PC-3 (cell line): ENCODE measurements around the gene SH3PXD2A. TPM values are rescaled to one million over a fixed set of nuclear protein-coding genes. Genes with fewer than 3 reads are reported as not detected.

ENCODE experiments used
- ATAC-seq: fragments of 200-7000 bp; cut with Tn5 transposase; 2 replicates; pipeline ENCODE4 v1.9.1; 2020; ENCODE audit warnings: mild to moderate bottlenecking, moderate library complexity
- BruUV-seq: library from RNA; stranded (reverse); fragments of 400-500 nt; replicated peaks from 2 replicates; lab custom pipeline; 2021; lab: Mats Ljungman, UMichigan
- CTCF ChIA-PET: fragments of 300-600 bp; sonication (Branson Sonifier 250); formaldehyde crosslinking; loops from one replicate; lab custom pipeline; 2022; ENCODE audit warnings: antibody characterized with exemption; lab: Charles Lee
- POLR2A ChIA-PET: fragments of 300-600 bp; sonication (Branson Sonifier 250); formaldehyde crosslinking; loops from one replicate; lab custom pipeline; 2022; ENCODE audit warnings: antibody characterized with exemption; ENCODE audit not compliant: unreplicated experiment; lab: Charles Lee
- DNase-seq: peaks from one replicate; pipeline ENCODE4 v3.0.0-alpha.2; 2015
- H2AFZ ChIP-seq: fragments of 300-600 bp; sonication (generic); 2 replicates; pipeline ENCODE4 v1.6.0; 2016; ENCODE audit warnings: antibody characterized with exemption, low read length
- H3F3A ChIP-seq: fragments of 300-600 bp; sonication (generic); one replicate; pipeline ENCODE4 v1.6.0; 2017; ENCODE audit warnings: antibody characterized with exemption, low read length, control low read depth, mild to moderate bottlenecking; ENCODE audit not compliant: unreplicated experiment
- H3K27ac ChIP-seq: fragments of 300-600 bp; sonication (generic); 2 replicates; pipeline ENCODE4 v1.5.1; 2016; ENCODE audit warnings: mild to moderate bottlenecking, low read length
- H3K27me3 ChIP-seq: fragments of 300-600 bp; sonication (generic); 2 replicates; pipeline ENCODE4 v1.6.1; 2016; ENCODE audit warnings: low read length, mixed read lengths
- H3K36me3 ChIP-seq: fragments of 300-600 bp; sonication (generic); 2 replicates; pipeline ENCODE4 v1.6.1; 2016; ENCODE audit warnings: low read depth, mixed run types, low read length, mixed read lengths
- H3K4me1 ChIP-seq: fragments of 300-600 bp; sonication (generic); 2 replicates; pipeline ENCODE4 v1.5.1; 2016; ENCODE audit warnings: low read length; ENCODE audit not compliant: insufficient read depth
- H3K4me2 ChIP-seq: fragments of 300-600 bp; sonication (generic); 2 replicates; pipeline ENCODE4 v1.6.0; 2016; ENCODE audit warnings: low read length
- H3K4me3 ChIP-seq: fragments of 300-600 bp; sonication (generic); 2 replicates; pipeline ENCODE4 v1.5.1; 2016; ENCODE audit warnings: mild to moderate bottlenecking, low read length, mixed read lengths
- H3K79me2 ChIP-seq: fragments of 300-600 bp; sonication (generic); 2 replicates; pipeline ENCODE4 v1.6.1; 2017; ENCODE audit warnings: low read length, mixed read lengths
- H3K9ac ChIP-seq: fragments of 300-600 bp; sonication (generic); 2 replicates; pipeline ENCODE4 v1.6.0; 2016; ENCODE audit warnings: mild to moderate bottlenecking, low read length
- H3K9me2 ChIP-seq: fragments of 300-600 bp; sonication (generic); replicated peaks from 2 replicates; pipeline ENCODE4 v1.6.1; 2016; ENCODE audit warnings: mixed run types, low read length, mixed read lengths
- H3K9me3 ChIP-seq: fragments of 300-600 bp; sonication (generic); 2 replicates; pipeline ENCODE4 v1.6.1; 2016; ENCODE audit warnings: low read length, mixed read lengths
- H4K20me1 ChIP-seq: fragments of 300-600 bp; sonication (generic); 2 replicates; pipeline ENCODE4 v1.6.1; 2016; ENCODE audit warnings: low read length, mixed read lengths
- CTCF ChIP-seq: fragments of 300-600 bp; sonication (generic); conservative IDR thresholded peaks from 2 replicates; pipeline ENCODE4 v1.5.1; 2017; ENCODE audit warnings: antibody characterized with exemption, low read depth, mild to moderate bottlenecking, low read length
- EZH2 ChIP-seq: fragments of 300-600 bp; sonication (generic); IDR thresholded peaks from one replicate; pipeline ENCODE4 v1.6.1; 2017; ENCODE audit warnings: antibody characterized with exemption, mild to moderate bottlenecking, low read length; ENCODE audit not compliant: unreplicated experiment
- EZH2phosphoT487 ChIP-seq: fragments of 300-600 bp; sonication (generic); IDR thresholded peaks from 2 replicates; pipeline ENCODE4 v1.6.1; 2018; ENCODE audit warnings: mild to moderate bottlenecking, antibody characterized with exemption, low read length, borderline replicate concordance
- intact Hi-C: fragments of 100-400 bp; cut with micrococcal nuclease; formaldehyde crosslinking; loops from 2 replicates; pipeline ENCODE4 v1.9.0; 2023
- total RNA-seq: library from RNA; depleted of rRNA; stranded (reverse); fragments of >200 nt; gene quantifications from 2 replicates; pipeline ENCODE4 v1.2.3, GENCODE V29; 2014

The SH3PXD2A gene
- total RNA-seq, 1 experiment from 2014 or later, result 3.4 TPM

GRCh38 chr10:103678178-103678526, 177.2 kb downstream of the SH3PXD2A start:
- no peaks in the 10 kb centered on the region for H3K79me2 ChIP-seq

GRCh38 chr10:103677486-103678177, 177.7 kb downstream of the SH3PXD2A start:
- DNase-seq (no peak), ATAC-seq (no peak)
- no peak overlapping the region for H3K9ac ChIP-seq
- H3K36me3 ChIP-seq, result no peaks in the 10 kb centered on the region
- intact Hi-C loops, result no loop called here
- TF ChIP-seq EZH2phosphoT487 (no peak), EZH2 (no peak), CTCF (no peak)
- H3K27ac ChIP-seq, result no peak overlapping the region
- H2AFZ ChIP-seq, result no peak overlapping the region
- no peak overlapping the region for H3K4me2 ChIP-seq
- H3K79me2 ChIP-seq, result no peaks in the 10 kb centered on the region
- H4K20me1 ChIP-seq, result no peaks in the 10 kb centered on the region
- no peaks in the 10 kb centered on the region for H3K9me2 ChIP-seq
- no peaks in the 10 kb centered on the region for H3K9me3 ChIP-seq
- no peaks in the 10 kb centered on the region for H3F3A ChIP-seq
- no peaks in the 10 kb centered on the region for H3K4me1 ChIP-seq
- BruUV-seq, result no TSS peak
- no peaks in the 10 kb centered on the region for H3K27me3 ChIP-seq
- ChIA-PET CTCF (no interaction called here), POLR2A (no interaction called here)
- no peak overlapping the region for H3K4me3 ChIP-seq

More at GRCh38 chr10:103678178-103678526, 177.2 kb downstream of the SH3PXD2A start:
- intact Hi-C loops, result no loop called here
- ATAC-seq (no peak), DNase-seq (no peak)
- TF ChIP-seq CTCF (no peak), EZH2phosphoT487 (no peak), EZH2 (no peak)
- H3F3A ChIP-seq, result no peaks in the 10 kb centered on the region
- H3K27me3 ChIP-seq, result no peaks in the 10 kb centered on the region
- H3K4me3 ChIP-seq, result no peak overlapping the region
- no peak overlapping the region for H2AFZ ChIP-seq
- no peak overlapping the region for H3K27ac ChIP-seq
- H3K9ac ChIP-seq, result no peak overlapping the region
- no peaks in the 10 kb centered on the region for H3K9me2 ChIP-seq
- BruUV-seq, result no TSS peak
- no peaks in the 10 kb centered on the region for H3K36me3 ChIP-seq
- POLR2A ChIA-PET, result no interaction called here
- no peaks in the 10 kb centered on the region for H3K4me1 ChIP-seq
- H3K4me2 ChIP-seq, result no peak overlapping the region
- CTCF ChIA-PET, result no interaction called here
- no peaks in the 10 kb centered on the region for H3K9me3 ChIP-seq
- no peaks in the 10 kb centered on the region for H4K20me1 ChIP-seq

GRCh38 chr10:103676851-103677417, 178.4 kb downstream of the SH3PXD2A start:
- H3K9me3 ChIP-seq, result no peaks in the 10 kb centered on the region
- H3K4me3 ChIP-seq, result no peak overlapping the region
- H3F3A ChIP-seq, result no peaks in the 10 kb centered on the region
- no peaks in the 10 kb centered on the region for H3K79me2 ChIP-seq
- CTCF ChIA-PET, result no interaction called here
- BruUV-seq, result no TSS peak
- H3K27ac ChIP-seq, result no peak overlapping the region
- ATAC-seq (no peak), DNase-seq (no peak)
- no peak for TF ChIP-seq EZH2phosphoT487
- TF ChIP-seq CTCF, result no peak
- no peak for TF ChIP-seq EZH2
- no peaks in the 10 kb centered on the region for H3K9me2 ChIP-seq
- H2AFZ ChIP-seq, result no peak overlapping the region
- no peaks in the 10 kb centered on the region for H3K4me1 ChIP-seq
- H3K27me3 ChIP-seq, result no peaks in the 10 kb centered on the region
- POLR2A ChIA-PET, result no interaction called here
- H3K36me3 ChIP-seq, result no peaks in the 10 kb centered on the region
- intact Hi-C loops, result no loop called here
- H3K4me2 ChIP-seq, result no peak overlapping the region
- H4K20me1 ChIP-seq, result no peaks in the 10 kb centered on the region
- no peak overlapping the region for H3K9ac ChIP-seq
